Keratinocyte (primary cell): ENCODE data around the gene TARP.

ENCODE experiments used
- CTCF ChIP-seq, 3 experiments: IDR thresholded peaks in 1 of 3; conservative IDR thresholded peaks in 1 of 3; optimal IDR thresholded peaks in 1 of 3; 2 replicates in 2 of 3; 3 replicates in 1 of 3; pipeline versions ENCODE3 to v1.5.1; 2011; ENCODE audit warnings: low read length in 3 of 3, mild to moderate bottlenecking in 3 of 3, moderate library complexity in 2 of 3, control low read depth in 1 of 3, inconsistent platforms in 1 of 3; ENCODE audit not compliant: insufficient read depth in 2 of 3; ENCODE audit errors: extremely low read depth in 1 of 3
- EZH2 ChIP-seq: IDR thresholded peaks from one replicate; pipeline ENCODE4 v1.6.1; 2012; ENCODE audit warnings: inconsistent platforms, mild to moderate bottlenecking, low read length, moderate library complexity

GRCh38 chr7:38300175-38300574, 26.7 kb upstream of the TARP start:
- TF ChIP-seq CTCF (optimal IDR thresholded peaks at IDR 0.05 in 1 of 3, IDR thresholded peaks at IDR 0.05 in 1 of 3, conservative IDR thresholded peaks at IDR 0.05 in 1 of 3; ENCODE audit: extremely low read depth in 1 of 3, insufficient read depth in 2 of 3, low read length in 3 of 3) (no peak), EZH2 (no peak)
